Stimulated activated CD4-positive, alpha-beta T cell treated with anti-CD3 and anti-CD28 coated beads, TNF-alpha, amount 100 ng/mL, for 4 hours (primary cell): ENCODE data around the gene APOO.

Source experiments
- DNase-seq, 3 experiments: peaks; one replicate each; pipeline ENCODE4 v3.0.0-alpha.2; 2020; ENCODE audit warnings: low read depth in 3 of 3

Gene APOO

GRCh38 chrX:23819385-23820234, 88.1 kb downstream of the APOO start:
- DNase-seq: no peak

GRCh38 chrX:23817979-23818336, 89.8 kb downstream of the APOO start:
- no peak for DNase-seq

GRCh38 chrX:23816179-23816578, 91.6 kb downstream of the APOO start:
- no peak for DNase-seq

- no peak for DNase-seq
These were observed 92.4 kb downstream of the APOO start for GRCh38 chrX:23815376-23815775.

- DNase-seq: no peak
These were observed 93.9 kb downstream of the APOO start for GRCh38 chrX:23813808-23814207.

DNA sequence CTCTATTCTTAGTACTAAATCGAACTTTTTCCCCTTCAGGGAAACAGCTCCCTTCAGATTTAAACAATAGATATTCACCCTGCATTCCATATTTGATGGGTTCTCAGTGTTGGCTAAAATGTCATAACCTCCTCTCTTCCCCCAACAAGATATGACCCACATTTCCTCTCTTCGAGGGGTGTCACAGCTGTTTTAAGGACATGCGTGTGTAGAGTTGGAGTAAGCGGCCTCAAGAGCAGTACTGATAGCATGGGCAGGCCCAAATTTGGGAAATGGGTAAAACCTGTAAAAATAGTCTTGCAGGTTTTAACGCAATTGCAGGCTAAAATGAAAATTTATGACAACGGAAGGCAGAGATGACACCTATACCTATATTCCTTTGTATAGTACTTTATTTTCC, 96.1 kb downstream of the APOO start:
- no peak for DNase-seq

DNA sequence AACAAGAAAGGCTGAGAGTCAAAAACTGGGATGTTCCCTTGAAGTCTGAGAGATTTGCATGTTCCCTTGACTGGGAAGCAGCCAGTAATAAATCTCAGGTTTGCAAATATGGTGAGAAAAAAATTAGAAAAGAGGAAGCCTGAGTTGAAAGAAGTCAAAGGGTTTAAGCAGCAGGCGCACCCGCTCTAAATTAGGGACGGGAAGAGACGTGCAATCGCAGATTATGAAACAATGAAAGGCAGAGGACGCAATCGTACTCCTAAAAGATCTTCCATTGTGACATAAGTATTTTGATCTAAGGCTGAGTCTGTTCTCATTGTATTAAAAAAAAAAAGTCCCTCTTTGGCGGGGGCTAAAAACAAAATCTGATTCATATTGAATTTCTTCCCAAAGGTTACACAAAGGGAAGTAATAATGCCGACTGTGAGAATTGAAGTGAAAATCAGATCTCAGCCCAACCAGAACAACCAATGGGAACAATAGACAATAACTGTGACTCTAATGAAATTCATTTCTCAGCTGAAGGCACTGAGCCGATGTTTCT, 96.6 kb downstream of the APOO start:
- no peak for DNase-seq

DNA sequence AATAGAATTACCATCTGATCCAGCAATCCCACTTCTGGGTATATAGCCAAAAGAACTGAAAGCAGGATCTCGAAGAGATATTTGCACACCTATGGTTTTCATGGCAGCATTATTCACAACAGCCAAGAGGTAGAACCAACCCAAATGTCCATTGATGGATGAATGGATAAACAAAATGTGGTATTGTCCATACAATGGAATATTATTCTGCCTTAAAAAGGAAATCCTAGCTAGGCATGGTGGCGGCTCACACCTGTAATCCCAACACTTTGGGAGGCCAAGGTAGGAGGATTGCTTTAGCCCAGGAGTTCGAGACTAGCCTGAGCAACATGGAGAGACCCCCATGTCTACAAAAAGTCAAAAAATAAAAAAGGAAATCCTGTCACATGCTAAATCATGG, 97.5 kb downstream of the APOO start:
- no peak for DNase-seq

GRCh38 chrX:23805389-23805788, 102.3 kb downstream of the APOO start:
- no peak for DNase-seq

- DNase-seq: no peak
These were observed 103.2 kb downstream of the APOO start for GRCh38 chrX:23804578-23804977.

- DNase-seq: no peak
These were observed 103.8 kb downstream of the APOO start for GRCh38 chrX:23803931-23804381.

- DNase-seq: no peak
These were observed 105.3 kb downstream of the APOO start for GRCh38 chrX:23802431-23802830.

GRCh38 chrX:23799469-23800065, 108.2 kb downstream of the APOO start:
- DNase-seq: no peak

- no peak for DNase-seq
These were observed 110.2 kb downstream of the APOO start for GRCh38 chrX:23797371-23798128.

GRCh38 chrX:23795221-23795620, 112.5 kb downstream of the APOO start:
- no peak for DNase-seq

GRCh38 chrX:23792861-23793553, 114.7 kb downstream of the APOO start:
- DNase-seq: no peak

- no peak for DNase-seq
These were observed 117.6 kb downstream of the APOO start for GRCh38 chrX:23790155-23790497.

DNA sequence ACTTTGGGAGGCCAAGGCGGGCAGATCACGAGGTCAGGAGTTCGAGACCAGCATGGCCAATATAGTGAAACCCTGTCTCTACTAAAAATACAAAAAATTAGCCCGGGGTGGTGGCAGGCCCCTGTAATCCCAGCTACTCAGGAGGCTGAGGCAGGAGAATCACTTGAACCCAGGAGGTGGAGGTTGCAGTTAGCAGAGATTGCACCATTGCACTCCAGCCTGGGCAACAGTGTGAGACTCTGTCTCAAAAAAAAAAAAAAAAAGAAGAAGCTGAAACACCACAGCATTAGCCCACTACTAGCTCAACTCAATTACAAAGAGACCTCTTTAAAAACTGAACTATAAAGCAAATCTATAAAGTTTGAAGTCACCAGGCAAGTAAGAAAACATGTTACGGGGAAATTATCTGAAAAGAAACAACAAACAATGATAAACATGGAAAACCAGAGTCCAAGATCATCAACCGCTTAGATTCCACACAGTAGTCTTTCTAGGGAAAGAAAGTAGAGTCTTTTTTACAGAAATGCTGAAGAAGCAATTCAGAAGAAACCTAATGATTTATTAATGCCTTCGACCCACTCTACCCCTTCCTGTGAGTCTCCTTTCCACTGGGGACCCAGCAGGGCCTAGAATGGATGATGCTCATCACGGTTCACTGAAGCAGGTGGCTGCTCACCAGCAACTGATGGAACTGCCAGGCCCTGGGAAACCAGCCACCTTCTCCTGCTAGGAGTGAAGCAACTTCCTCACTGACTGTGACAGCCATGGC, 118.2 kb downstream of the APOO start:
- DNase-seq: no peak

- no peak for DNase-seq
These were observed 118.8 kb downstream of the APOO start for GRCh38 chrX:23788946-23789345.

DNA sequence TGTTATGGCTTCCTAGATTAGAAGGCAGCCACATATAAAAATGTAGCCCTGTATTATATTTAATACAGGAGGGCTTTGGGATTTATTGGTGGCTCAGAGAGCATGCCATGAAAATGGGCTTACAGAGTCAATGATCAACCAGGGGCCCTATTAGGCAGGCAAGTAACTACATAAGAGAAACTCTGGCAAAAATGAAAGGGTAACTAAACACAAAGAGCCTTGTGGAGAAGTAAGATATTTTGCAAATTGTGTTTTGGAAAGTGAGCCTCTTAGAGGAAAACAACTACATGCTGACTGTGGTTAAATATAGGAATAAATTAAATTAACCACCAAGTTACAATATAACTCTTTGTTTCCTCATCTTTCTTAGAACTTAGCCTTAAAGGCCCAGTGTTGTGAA, 119.2 kb downstream of the APOO start:
- DNase-seq: no peak

DNA sequence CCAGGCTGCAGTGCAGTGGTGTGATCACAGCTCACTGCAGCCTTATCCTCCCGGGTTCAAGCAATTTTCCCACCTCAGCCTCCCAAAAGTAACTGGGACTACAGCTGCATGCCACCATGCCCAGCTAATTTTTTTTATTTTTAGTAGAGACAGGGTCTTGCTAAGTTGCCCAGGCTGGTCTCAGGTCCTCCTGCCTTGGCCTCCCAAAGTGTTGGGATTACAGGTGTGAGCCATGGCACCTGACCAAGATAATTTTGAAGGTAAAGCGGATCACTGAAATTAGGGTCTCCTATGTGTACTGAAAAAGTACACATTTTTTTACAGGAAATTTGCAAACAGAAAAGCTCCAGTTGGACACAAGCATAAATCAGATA, 120.0 kb downstream of the APOO start:
- DNase-seq: no peak
